HepG2 (cell line): Measurements from ENCODE around the gene PAN3. TPM values are rescaled to one million over a fixed set of nuclear protein-coding genes. Genes with fewer than 3 reads are reported as not detected.

ENCODE experiments used
- ATAC-seq: fragments of 200-7000 bp; cut with Tn5 transposase; 3 replicates; pipeline ENCODE4 v1.9.1; 2020; ENCODE audit warnings: mild to moderate bottlenecking, moderate library complexity
- BruUV-seq: library from RNA; stranded (reverse); fragments of 400-500 nt; replicated peaks from 2 replicates; lab custom pipeline; 2021; lab: Mats Ljungman, UMichigan
- CTCF ChIA-PET: fragments of 300-600 bp; formaldehyde crosslinking; extraction: SDS; loops from one replicate; lab custom pipeline; 2021; ENCODE audit warnings: low total read pairs, inconsistent platforms, low intra/inter-chr PET ratio; lab: Yijun Ruan, JAX
- POLR2A ChIA-PET: fragments of 350-600 bp; sonication (Branson Sonifier 250); formaldehyde crosslinking; loops from one replicate; lab custom pipeline; 2020; ENCODE audit warnings: antibody characterized with exemption, inconsistent platforms; lab: Yijun Ruan, JAX
- DNase-seq: peaks from one replicate; pipeline ENCODE4 v3.0.0-alpha.2; 2015; ENCODE audit warnings: low spot score
- FAIRE-seq: peaks from 3 replicates; lab custom pipeline; 2011; peaks lifted over from hg19 to GRCh38; lab: Jason Lieb, UNC
- H2AFZ ChIP-seq: one replicate; pipeline ENCODE4 v1.6.1; 2011; ENCODE audit warnings: low read length, inconsistent platforms
- H3K27ac ChIP-seq: fragments of 300-600 bp; 3 replicates; pipeline ENCODE4 v1.8.0; 2011; ENCODE audit warnings: mixed run types, mild to moderate bottlenecking, mixed read lengths, low read length, inconsistent platforms; ENCODE audit not compliant: insufficient read depth; ENCODE audit errors: extremely low read length
- H3K27me3 ChIP-seq, 2 experiments: fragments of 200-600 bp in 1 of 2; 2 replicates in 1 of 2; 3 replicates in 1 of 2; pipeline versions ENCODE4 v1.6.0 to v1.8.0; 2011; ENCODE audit warnings: low read length in 2 of 2, mild to moderate bottlenecking in 2 of 2, moderate library complexity in 2 of 2, inconsistent platforms in 1 of 2; ENCODE audit not compliant: insufficient read depth in 2 of 2, control insufficient read depth in 1 of 2
- H3K36me3 ChIP-seq, 2 experiments: fragments of 200-600 bp in 1 of 2; replicated peaks in 1 of 2; 2 replicates in 1 of 2; 3 replicates in 1 of 2; pipeline versions ENCODE4 v1.5.1 to v1.8.0; 2011; ENCODE audit warnings: low read length in 2 of 2, inconsistent platforms in 1 of 2; ENCODE audit not compliant: insufficient read depth in 2 of 2, control insufficient read depth in 1 of 2
- H3K4me1 ChIP-seq: 2 replicates; pipeline ENCODE4 v1.5.1; 2012; ENCODE audit warnings: low read length, inconsistent platforms; ENCODE audit not compliant: insufficient read depth
- H3K4me2 ChIP-seq: 2 replicates; pipeline ENCODE4 v1.6.0; 2011; ENCODE audit warnings: low read depth, low read length, inconsistent platforms
- H3K4me3 ChIP-seq, 3 experiments: fragments of 200-600 bp in 1 of 3; sonication (generic), shearing (Covaris generic) in 1 of 3; replicated peaks in 1 of 3; 2 replicates each; pipeline ENCODE4 v1.5.1; 2011 to 2016; ENCODE audit warnings: low read length in 3 of 3, inconsistent platforms in 2 of 3, low read depth in 2 of 3, mild to moderate bottlenecking in 2 of 3, control low read depth in 1 of 3, mixed read lengths in 1 of 3; ENCODE audit not compliant: insufficient read depth in 1 of 3
- H3K79me2 ChIP-seq: one replicate; pipeline ENCODE4 v1.6.1; 2011; ENCODE audit warnings: low read length, inconsistent platforms; ENCODE audit not compliant: insufficient read depth
- H3K9ac ChIP-seq: 2 replicates; pipeline ENCODE4 v1.6.0; 2011; ENCODE audit warnings: mild to moderate bottlenecking, low read depth, low read length, inconsistent platforms; ENCODE audit not compliant: insufficient read depth
- H3K9me3 ChIP-seq: 2 replicates; pipeline ENCODE4 v1.5.1; 2012; ENCODE audit warnings: mild to moderate bottlenecking, low read length
- H4K20me1 ChIP-seq: 2 replicates; pipeline ENCODE4 v1.6.0; 2011; ENCODE audit warnings: inconsistent platforms, mild to moderate bottlenecking, low read length, moderate library complexity; ENCODE audit not compliant: insufficient read depth
- DR1 ChIP-seq: sonication (generic); formaldehyde crosslinking; IDR thresholded peaks from 2 replicates; pipeline ENCODE4 v1.8.0; 2021; ENCODE audit warnings: mild to moderate bottlenecking, missing genetic modification reagents, inconsistent platforms
- FOXA3 ChIP-seq: IDR thresholded peaks from 2 replicates; pipeline ENCODE4 v1.6.1; 2016; ENCODE audit warnings: missing genetic modification reagents, missing compliant biosample characterization
- HCFC1 ChIP-seq: fragments of 150-350 bp; IDR thresholded peaks from 2 replicates; pipeline ENCODE4 v1.6.1; 2014; ENCODE audit warnings: low read depth, low read length
- MTA1 ChIP-seq: sonication (generic); formaldehyde crosslinking; IDR thresholded peaks from 2 replicates; pipeline ENCODE4 v1.4.0; 2020; ENCODE audit warnings: missing genetic modification reagents, mild to moderate bottlenecking, borderline replicate concordance
- NONO ChIP-seq, 2 experiments: fragments of 450-650 bp in 1 of 2; sonication (generic) in 1 of 2; formaldehyde crosslinking in 1 of 2; IDR thresholded peaks in 1 of 2; conservative IDR thresholded peaks in 1 of 2; 2 replicates each; pipeline versions ENCODE4 v1.6.1 to v1.8.0; 2017 to 2022; ENCODE audit warnings: mild to moderate bottlenecking in 1 of 2, missing genetic modification reagents in 1 of 2, moderate library complexity in 1 of 2
- SALL1 ChIP-seq: sonication (generic); formaldehyde crosslinking; IDR thresholded peaks from 2 replicates; pipeline ENCODE4 v1.8.0; 2022; ENCODE audit warnings: mild to moderate bottlenecking, missing genetic modification reagents
- SMAD9 ChIP-seq: sonication (generic); formaldehyde crosslinking; IDR thresholded peaks from 2 replicates; pipeline ENCODE4 v1.5.1; 2020; ENCODE audit warnings: mild to moderate bottlenecking, missing genetic modification reagents
- WGBS: methylation state at CpG from one replicate; pipeline ENCODE4 v1.1.6; 2017; ENCODE audit warnings: low lambda C conversion rate; 5-methylcytosine and 5-hydroxymethylcytosine counted together
- in situ Hi-C: cut with HindIII; loops from 2 replicates; pipeline ENCODE4 v1.10.0; 2017; ENCODE audit warnings: low pct_unique_long_range_greater_than_20kb; ENCODE audit not compliant: extremely low pct_ligation_motif_present
- intact Hi-C: fragments of 100-400 bp; cut with micrococcal nuclease; formaldehyde crosslinking; loops from one replicate; pipeline ENCODE4 v1.10.0; 2022; ENCODE audit not compliant: unreplicated experiment
- polyA plus RNA-seq, 8 experiments: library from polyadenylated mRNA; depleted of rRNA in 3 of 8; stranded (reverse) in 7 of 8; unstranded in 1 of 8; fragments of >200 nt; fragmentation: Illumina TruSeq in 4 of 8; extraction: Trizol in 4 of 8; gene quantifications; 2 replicates each; pipeline versions ENCODE4 v1.2.1 to v1.2.3, GENCODE V29; 2011 to 2016; ENCODE audit warnings: low read depth in 4 of 8, missing spikeins in 1 of 8, mixed read lengths in 1 of 8; ENCODE audit not compliant: insufficient read depth in 1 of 8
- total RNA-seq, 5 experiments: library from RNA; depleted of rRNA; stranded (reverse); fragments of >200 nt; fragmentation: Illumina TruSeq; extraction: Trizol; gene quantifications; 2 replicates each; pipeline ENCODE4 v1.2.3, GENCODE V29; 2016; ENCODE audit warnings: low read depth in 1 of 5

PAN3 gene
- total and polyA plus RNA-seq, 2 of the 13 experiments (the other 11 are each of a cell fraction or from before 2014, with no cell fraction given): 9.7 to 10.6 TPM

GRCh38 chr13:28321756-28322155 lies 183.4 kb downstream of the PAN3 start:
- 15% methylated on average over 2 of the region's 2 CpGs for WGBS
- no peak overlapping the region for H3K4me3 ChIP-seq
- no peaks in the 10 kb centered on the region for H3K9me3 ChIP-seq
- ChIA-PET CTCF (no interaction called here), POLR2A (no interaction called here)
- no peaks in the 10 kb centered on the region for H4K20me1 ChIP-seq
- no peak overlapping the region for H3K9ac ChIP-seq
- H3K36me3 ChIP-seq: no peaks in the 10 kb centered on the region
- H2AFZ ChIP-seq: no peak overlapping the region
- no peak overlapping the region for H3K27ac ChIP-seq
- ATAC-seq: no peak
- no peaks in the 10 kb centered on the region for H3K27me3 ChIP-seq
- no TSS peak for BruUV-seq
- intact Hi-C loops (loop anchor here (2.0 kb wide), 1 partner anchor 263 kb away; no protein-coding TSS in a partner anchor), in situ Hi-C loops (loop anchor here (5.0 to 10.0 kb wide), 2 partner anchors 316 to 473 kb away; no protein-coding TSS in a partner anchor)
- no peak overlapping the region for H3K4me2 ChIP-seq
- H3K79me2 ChIP-seq: no peaks in the 10 kb centered on the region
- peaks cover 20% of the 10 kb centered on the region for H3K4me1 ChIP-seq
- no peak for DNase-seq
- TF ChIP-seq NONO (IDR thresholded peaks at IDR 0.05) (no peak), NONO (CRISPR knock-in tag; conservative IDR thresholded peaks at IDR 0.05) (no peak), FOXA3 (no peak), MTA1 (CRISPR knock-in tag) (no peak), SALL1 (no peak), HCFC1 (no peak)
- no peak for FAIRE-seq

GRCh38 chr13:28322256-28322905 lies 184.0 kb downstream of the PAN3 start:
- WGBS: 60% methylated on average over 11 of the region's 11 CpGs
- H3K9ac ChIP-seq: no peak overlapping the region
- TF ChIP-seq DR1 (CRISPR knock-in tag): no peak
- TF ChIP-seq SMAD9 (CRISPR knock-in tag): no peak
- TF ChIP-seq, all 625 proteins: peak for 0

More at GRCh38 chr13:28322256-28322905, 184.0 kb downstream of the PAN3 start:
- Histone ChIP-seq H2AFZ (no peak overlapping the region), H4K20me1 (no peaks in the 10 kb centered on the region), H3K4me1 (peaks cover 14% of the 10 kb centered on the region), H3K4me3 (no peak overlapping the region), H3K4me2 (no peak overlapping the region), H3K79me2 (no peaks in the 10 kb centered on the region), H3K27me3 (no peaks in the 10 kb centered on the region), H3K27ac (no peak overlapping the region), H3K9me3 (no peaks in the 10 kb centered on the region), H3K36me3 (no peaks in the 10 kb centered on the region)
- intact Hi-C loops: no loop called here
- in situ Hi-C loops: loop anchor here (5.0 to 10.0 kb wide), 2 partner anchors 315 to 472 kb away; no protein-coding TSS in a partner anchor
- BruUV-seq: no TSS peak
- FAIRE-seq: no peak
- ATAC-seq: no peak
- DNase-seq: no peak
- POLR2A ChIA-PET: no interaction called here
- CTCF ChIA-PET: no interaction called here
